Measurements from ENCODE around the gene STAC3.

Gene STAC3

DNA sequence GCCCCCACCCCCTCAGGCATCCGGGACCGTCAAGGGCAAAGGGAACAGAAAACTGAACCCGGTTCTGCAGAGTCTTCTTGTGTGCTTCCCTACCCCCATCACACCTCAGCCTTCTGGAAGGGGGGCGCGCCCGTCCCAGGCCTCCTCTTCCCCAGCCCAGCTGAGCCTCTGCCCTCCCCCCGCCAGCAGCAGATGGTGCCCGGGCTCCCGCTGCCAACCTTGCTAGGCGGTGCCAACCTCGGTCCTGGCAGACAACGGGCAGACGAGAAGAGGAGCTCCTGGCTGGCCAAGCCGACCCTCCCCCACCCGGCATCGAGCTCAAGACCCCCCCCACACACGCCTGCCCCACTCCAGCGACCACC is 8.7 kb downstream of the STAC3 start:
- no peak for DNase-seq (ENCODE audit: low read depth)
- no peak overlapping the region for H3K4me3 ChIP-seq (ENCODE audit: low read length)
- TF ChIP-seq, protein P1, sequence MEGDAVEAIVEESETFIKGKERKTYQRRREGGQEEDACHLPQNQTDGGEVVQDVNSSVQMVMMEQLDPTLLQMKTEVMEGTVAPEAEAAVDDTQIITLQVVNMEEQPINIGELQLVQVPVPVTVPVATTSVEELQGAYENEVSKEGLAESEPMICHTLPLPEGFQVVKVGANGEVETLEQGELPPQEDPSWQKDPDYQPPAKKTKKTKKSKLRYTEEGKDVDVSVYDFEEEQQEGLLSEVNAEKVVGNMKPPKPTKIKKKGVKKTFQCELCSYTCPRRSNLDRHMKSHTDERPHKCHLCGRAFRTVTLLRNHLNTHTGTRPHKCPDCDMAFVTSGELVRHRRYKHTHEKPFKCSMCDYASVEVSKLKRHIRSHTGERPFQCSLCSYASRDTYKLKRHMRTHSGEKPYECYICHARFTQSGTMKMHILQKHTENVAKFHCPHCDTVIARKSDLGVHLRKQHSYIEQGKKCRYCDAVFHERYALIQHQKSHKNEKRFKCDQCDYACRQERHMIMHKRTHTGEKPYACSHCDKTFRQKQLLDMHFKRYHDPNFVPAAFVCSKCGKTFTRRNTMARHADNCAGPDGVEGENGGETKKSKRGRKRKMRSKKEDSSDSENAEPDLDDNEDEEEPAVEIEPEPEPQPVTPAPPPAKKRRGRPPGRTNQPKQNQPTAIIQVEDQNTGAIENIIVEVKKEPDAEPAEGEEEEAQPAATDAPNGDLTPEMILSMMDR (conservative IDR thresholded peaks at IDR 0.05; ENCODE audit: low read depth, low read length): no peak

DNA sequence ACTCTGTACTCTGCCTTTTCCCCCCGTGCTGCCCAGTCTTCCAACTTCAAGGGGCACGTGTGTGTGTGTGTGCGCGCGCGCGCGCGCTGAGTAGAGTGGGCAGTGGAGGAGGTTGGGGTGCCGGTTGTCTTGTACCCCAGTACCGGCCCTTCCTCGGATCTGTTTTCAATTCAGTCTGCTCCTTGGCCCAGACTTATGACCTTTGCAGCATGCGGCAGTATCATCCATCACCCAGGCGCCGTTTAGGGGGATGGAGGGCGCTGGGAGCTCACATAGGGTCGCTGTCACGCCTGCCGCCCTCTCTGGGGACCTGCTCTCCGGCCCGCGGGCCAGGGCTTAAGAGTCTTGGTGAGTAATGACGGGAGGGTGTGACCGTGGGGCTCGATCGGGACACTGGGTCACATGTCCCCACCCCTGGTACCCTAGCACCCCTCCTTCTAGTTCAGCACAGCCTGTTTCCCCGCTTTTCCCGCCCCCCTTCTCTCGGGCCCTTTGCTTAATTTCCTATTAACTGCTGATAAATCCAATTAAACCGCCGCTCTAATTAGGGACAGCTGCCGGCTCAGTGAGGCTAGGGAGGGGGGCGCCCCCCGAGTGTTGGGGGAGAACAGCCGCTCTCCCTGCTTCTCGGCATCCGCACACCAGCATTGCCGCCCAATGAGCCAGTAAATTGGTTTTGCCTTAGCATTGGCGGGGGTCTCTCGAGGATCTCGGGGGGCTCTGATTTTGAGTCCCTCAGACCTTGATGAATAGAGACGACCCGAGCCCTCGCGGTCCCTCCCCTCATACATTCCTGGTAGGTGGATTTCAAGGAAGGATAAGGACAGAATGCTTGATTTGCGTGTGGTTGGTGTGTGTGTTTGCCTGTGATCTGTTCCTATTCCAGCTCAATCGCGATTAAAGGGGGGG is 9.3 kb downstream of the STAC3 start:
- H3K4me3 ChIP-seq (ENCODE audit: low read length): no peak overlapping the region
- no peak for DNase-seq (ENCODE audit: low read depth)
- TF ChIP-seq, protein P1 (conservative IDR thresholded peaks at IDR 0.05; ENCODE audit: low read depth, low read length): no peak

GRCh38 chr12:57240926-57241401 is 10.0 kb downstream of the STAC3 start:
- TF ChIP-seq, protein P1 (conservative IDR thresholded peaks at IDR 0.05; ENCODE audit: low read depth, low read length): no peak
- DNase-seq (ENCODE audit: low read depth): no peak
- H3K4me3 ChIP-seq (ENCODE audit: low read length): no peak overlapping the region

DNA sequence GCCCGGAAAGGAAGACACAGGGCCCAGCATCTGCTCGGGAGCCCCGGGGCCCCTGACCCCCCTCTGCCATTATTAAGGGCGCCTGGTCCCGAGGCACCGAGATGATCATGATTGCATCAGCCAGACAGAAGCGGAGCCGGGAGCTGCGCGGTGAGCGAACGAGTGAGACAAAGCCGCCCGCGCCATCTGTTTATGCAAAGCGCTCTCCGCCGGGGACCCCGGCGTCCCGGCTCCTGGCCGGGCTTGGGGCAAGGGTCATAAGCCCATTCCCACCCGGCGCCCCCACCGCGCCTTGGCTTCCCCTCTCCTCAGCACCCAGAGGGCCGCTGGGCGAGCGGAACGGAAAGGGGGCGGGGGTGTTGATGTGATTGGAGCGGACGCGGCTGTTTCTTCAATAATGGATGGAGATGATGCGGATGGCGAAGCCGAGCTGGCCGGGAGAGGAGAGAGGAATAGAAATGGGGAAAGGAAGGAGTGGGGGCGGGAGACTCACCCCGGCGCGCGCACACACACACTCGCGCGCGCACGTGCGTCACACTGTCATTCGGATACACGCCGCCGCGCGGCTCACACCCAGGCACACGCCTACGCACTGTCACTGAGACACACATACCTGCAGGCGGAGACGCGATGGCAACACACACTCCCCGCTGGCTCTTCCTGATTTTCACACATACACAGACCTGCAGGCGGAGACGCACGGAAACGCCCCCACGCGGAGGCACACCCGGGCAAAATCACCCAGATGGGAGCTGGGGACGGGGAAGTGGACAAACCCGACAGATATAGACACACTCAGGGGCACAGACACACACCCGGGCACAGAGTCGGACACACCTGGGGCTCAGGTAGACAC is 10.7 kb downstream of the STAC3 start:
- H3K4me3 ChIP-seq (ENCODE audit: low read length): peak overlapping the region; percentile 42
- no peak for DNase-seq (ENCODE audit: low read depth)
- TF ChIP-seq, protein P1 (conservative IDR thresholded peaks at IDR 0.05; ENCODE audit: low read depth, low read length): no peak

DNA sequence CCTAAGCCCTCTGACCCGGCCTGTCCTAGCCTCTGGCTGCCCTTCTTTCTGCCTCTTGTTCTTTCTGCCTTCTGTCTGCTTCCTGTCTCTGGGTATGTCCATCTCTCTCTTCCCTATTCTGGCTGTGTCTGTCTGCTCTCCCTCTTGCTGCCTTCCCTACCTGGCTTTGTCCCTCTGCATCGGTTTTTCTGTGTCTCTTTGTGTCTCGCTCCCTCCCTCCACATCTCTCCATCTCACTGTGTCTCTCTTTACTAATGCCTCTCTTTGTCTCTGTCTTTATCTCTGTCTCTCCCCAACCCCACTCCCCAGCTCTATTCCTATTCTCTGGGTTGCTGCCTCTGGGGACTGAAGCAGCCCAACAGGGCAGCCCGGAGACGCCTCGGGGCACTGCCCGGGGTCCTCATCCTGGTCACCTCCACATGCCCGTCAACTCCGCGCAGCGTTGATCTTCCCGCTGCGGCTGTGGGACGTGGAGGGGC is 11.4 kb downstream of the STAC3 start:
- DNase-seq (ENCODE audit: low read depth): no peak
- peak overlapping the region; percentile 42 for H3K4me3 ChIP-seq (ENCODE audit: low read length)
- TF ChIP-seq, protein P1 (conservative IDR thresholded peaks at IDR 0.05; ENCODE audit: low read depth, low read length): no peak

GRCh38 chr12:57238854-57239554 is 12.0 kb downstream of the STAC3 start:
- DNase-seq (ENCODE audit: low read depth): no peak
- TF ChIP-seq, protein P1 (conservative IDR thresholded peaks at IDR 0.05; ENCODE audit: low read depth, low read length): peak; percentile 100
- peak overlapping the region; percentile 21 for H3K4me3 ChIP-seq (ENCODE audit: low read length)
